HG03342 (cell line): ENCODE measurements around the gene LYL1.
"Not testable (repeated sequence)": the region's sequence is repeated elsewhere in the genome, so short reads cannot be mapped to it uniquely, and the experiment has no call there.

ENCODE experiments used
- ATAC-seq: cut with Tn5 transposase; IDR thresholded peaks from one replicate; pipeline ENCODE4 v1.9.1; 2021; ENCODE audit warnings: mild to moderate bottlenecking, moderate library complexity; ENCODE audit not compliant: unreplicated experiment

The LYL1 gene

GRCh38 chr19:13102666-13103580 lies at the start of gene LYL1:
LYL1 (minus strand) TSS chr19:13102858; CDS start chr19:13101171, 1,687 bp downstream.
- ATAC-seq = no peak

DNA sequence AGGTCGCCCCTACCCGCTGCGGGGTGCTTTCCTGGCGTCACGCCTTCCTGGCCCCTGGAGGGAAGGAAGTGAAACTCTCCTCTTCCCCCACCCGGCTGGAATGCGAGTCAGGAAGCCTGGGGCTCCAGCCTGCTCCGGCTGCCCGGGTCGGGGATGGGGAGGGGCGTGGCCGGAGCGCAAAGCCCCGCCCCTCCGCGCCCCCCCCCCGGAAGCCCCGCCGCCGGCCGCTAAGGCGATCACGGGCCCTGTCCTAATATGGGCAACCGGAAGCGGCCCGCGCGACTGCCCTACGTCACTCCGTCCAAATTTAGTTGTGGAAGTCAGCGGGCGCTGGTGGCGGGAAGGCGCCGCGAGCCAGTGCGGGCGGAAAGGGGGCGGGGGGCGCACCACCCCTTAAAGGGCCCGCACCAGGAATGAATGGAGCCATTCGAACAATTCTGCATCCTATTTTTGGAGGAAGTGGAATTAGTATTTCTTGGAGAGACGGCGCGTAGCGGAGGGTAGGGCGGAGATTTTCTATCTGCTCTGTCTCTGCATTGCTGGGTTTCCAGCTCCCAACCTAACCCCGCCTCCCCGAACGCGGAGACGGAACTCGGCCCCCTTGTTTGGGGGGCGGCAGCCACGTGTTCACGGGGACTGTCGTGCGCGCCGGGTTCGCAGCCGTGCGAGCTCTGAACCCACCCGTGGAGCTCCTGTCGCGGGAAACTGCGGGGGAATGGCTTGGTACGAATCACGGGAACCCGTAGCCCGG lies 49.1 kb upstream of the LYL1 start:
- ATAC-seq = peak; percentile 35

DNA sequence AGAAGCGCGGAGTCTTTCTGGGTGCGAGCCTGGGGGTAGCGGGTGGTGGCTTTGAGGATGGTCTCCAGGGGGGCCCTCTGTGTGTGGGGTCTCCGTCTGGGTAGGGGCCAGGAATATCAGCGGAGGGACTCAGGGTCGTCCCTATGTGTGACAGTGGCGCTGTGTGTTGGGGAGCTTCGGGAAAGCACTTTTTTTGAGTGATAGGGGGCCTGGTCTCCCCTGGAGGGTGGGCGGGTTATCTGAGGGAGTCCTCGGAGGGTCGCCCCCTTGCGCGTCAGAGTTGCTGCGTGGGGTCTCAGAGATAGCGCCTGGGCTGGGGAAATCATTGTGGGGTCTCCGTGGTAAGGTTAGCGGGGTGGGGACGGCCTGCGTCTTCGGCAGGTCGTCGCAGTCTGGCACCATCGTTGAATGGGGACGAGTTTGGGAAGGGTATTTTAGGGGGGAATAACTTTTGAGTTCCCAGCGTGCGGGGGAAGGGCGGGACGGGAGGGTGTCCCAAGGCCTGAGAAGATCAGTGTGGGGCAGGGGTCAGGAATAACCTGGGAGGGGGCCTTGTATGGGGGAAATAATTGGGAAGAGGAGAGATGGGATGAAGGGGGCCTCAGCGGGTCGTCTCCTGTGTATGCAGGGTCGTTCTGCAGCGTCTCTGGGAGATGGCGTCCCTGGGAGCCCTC lies 48.4 kb upstream of the LYL1 start:
- ATAC-seq = no peak

GRCh38 chr19:13150187-13150930 lies 47.7 kb upstream of the LYL1 start, which contains the start of the genes IER2 and STX10:
IER2 (plus strand) TSS chr19:13150411; CDS start chr19:13153187, 2,776 bp downstream.
STX10 (minus strand) TSS chr19:13150375; CDS start chr19:13150173, 202 bp downstream.
- ATAC-seq = peak; percentile 38

DNA sequence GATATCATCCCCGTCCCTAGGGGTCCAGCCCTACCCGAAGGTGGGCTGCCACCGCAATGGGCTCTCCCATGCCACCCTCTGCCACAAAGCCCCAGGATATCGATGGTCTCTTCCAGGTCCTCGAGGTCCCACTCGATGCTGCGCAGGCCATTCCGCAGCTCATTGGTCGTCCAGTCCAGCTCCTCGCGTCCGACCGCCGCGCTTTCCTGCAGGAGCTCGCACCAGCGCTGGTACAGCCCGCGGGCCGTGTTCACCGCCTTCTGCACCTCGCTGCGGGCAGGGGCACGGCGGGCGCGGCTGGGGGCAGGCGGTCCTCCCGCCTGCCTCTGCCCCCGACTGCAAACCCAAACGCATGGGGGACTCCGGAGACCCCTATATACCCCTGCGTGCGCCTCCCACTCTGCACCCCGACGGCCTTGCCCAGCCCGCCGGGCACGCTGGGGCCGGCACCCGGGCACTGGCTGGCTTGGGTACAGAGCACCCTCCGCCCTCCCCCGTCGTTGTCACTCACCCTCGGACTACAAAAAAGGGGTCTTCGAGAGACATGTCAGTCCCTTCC lies 47.0 kb upstream of the LYL1 start:
- ATAC-seq = no peak

GRCh38 chr19:13149173-13149627 lies 46.5 kb upstream of the LYL1 start:
- ATAC-seq = not testable (repeated sequence)

DNA sequence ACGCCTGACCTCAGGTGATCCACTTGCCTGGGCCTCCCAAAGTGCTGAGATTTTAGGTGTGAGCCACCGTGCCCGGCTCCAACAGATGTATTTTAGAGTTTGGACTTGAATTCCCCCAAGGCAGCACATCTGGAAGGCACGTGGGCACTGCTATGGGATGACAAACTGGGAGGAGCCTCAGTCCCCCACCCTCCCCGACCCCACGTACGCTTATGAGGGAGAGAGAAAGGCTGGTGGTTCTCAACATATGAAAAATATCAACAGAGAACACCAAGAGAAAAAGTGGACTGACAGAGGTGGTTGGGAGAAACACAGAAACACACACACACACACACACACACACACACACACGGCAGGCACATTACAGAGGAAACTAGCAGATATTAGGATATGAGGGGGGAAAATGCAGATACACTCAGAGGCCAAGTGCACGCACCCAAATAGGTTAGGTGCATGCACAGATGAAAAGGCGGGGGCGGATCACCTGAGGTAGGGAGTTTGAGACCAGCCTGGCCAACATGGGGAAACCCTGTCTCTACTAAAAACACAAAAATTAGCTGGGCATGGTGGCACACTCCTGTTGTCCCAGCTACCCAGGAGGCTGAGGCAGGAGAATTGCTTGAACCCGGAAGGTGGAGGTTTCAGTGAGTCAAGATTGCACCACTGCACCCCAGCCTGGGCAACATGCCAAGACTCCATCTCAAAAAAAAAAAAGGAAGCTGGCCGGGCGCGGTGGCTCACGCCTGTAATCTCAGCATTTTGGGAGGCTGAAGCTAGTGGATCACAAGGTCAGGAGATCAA lies 44.3 kb upstream of the LYL1 start:
- ATAC-seq = no peak

- ATAC-seq = no peak
Measured at GRCh38 chr19:13139633-13140311, 37.1 kb upstream of the LYL1 start.

DNA sequence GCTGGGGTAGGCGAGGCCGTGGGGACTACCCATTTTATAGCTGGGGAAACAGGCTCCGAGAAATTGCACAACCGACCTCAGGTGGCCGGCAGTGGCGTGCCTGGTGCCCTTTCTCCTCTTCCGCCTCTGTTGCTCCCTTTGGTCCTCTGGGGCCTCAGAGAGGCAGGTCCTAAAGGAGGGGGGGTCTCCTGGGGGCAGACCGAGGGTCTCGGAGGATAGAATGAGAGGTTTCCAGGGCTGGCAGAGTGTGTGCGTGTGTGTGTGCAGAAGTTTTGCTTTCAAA lies 36.2 kb upstream of the LYL1 start:
- ATAC-seq = no peak

DNA sequence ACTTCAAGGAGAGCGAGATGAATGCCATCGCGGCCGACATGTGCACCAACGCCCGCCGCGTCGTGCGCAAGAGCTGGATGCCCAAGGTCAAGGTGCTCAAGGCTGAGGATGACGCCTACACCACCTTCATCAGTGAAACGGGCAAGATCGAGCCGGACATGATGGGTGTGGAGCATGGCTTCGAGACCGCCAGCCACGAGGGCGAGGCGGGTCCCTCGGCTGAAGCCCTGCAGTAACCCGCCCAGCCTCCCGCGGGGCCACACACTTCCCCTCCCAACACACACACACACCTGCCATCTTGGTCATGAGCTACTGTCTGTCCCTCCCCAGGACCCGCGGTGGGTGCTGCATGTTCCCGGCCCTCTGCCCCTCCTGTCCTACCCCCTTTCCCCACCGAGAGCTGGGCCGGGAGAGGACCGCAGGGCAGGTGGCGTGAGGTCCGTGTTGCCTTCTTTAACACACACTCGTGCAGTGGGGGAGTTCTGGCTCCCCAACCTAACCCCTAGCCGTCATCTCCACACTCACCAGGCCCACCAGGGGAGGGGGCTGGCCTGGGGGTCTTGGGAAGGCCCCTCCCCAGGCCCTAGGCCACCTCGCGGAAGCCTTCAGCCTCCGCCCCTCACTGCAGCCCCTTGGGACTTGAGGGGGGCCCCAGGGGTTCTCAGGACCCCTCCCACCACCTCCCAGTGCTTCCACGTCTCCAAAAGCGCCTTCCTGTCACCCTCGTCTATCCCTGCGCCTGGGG lies 35.7 kb upstream of the LYL1 start:
- ATAC-seq = no peak

- no peak for ATAC-seq
Measured at GRCh38 chr19:13137290-13137794, 34.7 kb upstream of the LYL1 start.

GRCh38 chr19:13135068-13136062 lies 32.7 kb upstream of the LYL1 start:
- ATAC-seq = no peak

GRCh38 chr19:13134626-13135025 lies 32.0 kb upstream of the LYL1 start:
- no peak for ATAC-seq

- no peak for ATAC-seq
Measured at GRCh38 chr19:13133241-13133870, 30.7 kb upstream of the LYL1 start.

GRCh38 chr19:13132471-13133180 lies 30.0 kb upstream of the LYL1 start:
- no peak for ATAC-seq
